Caco-2 (cell line): ENCODE results near the gene MRPL49. TPM values are rescaled to one million over a fixed set of nuclear protein-coding genes. Genes with fewer than 3 reads are reported as not detected.

Source experiments
- BruUV-seq: library from RNA; stranded (reverse); fragments of 400-500 nt; replicated peaks from 2 replicates; lab custom pipeline; 2021; lab: Mats Ljungman, UMichigan
- CTCF ChIA-PET: fragments of 300-600 bp; sonication (Branson Sonifier 250); formaldehyde crosslinking; loops from one replicate; lab custom pipeline; 2022; ENCODE audit warnings: antibody characterized with exemption; lab: Charles Lee
- POLR2A ChIA-PET: fragments of 300-600 bp; sonication (Branson Sonifier 250); formaldehyde crosslinking; loops from one replicate; lab custom pipeline; 2022; ENCODE audit warnings: antibody characterized with exemption; lab: Charles Lee
- DNase-seq, 2 experiments: peaks; one replicate each; pipeline versions ENCODE4 v3.0.0 to v3.0.0-alpha.2; 2020 to 2022
- H3K27me3 ChIP-seq: replicated peaks from 2 replicates; pipeline ENCODE4 v1.6.0; 2011; ENCODE audit warnings: low read length; ENCODE audit not compliant: control insufficient read depth, insufficient read depth
- H3K36me3 ChIP-seq: 2 replicates; pipeline ENCODE4 v1.5.1; 2011; ENCODE audit warnings: low read length; ENCODE audit not compliant: control insufficient read depth, insufficient read depth
- H3K4me1 ChIP-seq: fragments of 250-450 bp; sonication (Bioruptor Pico); 2 replicates; pipeline ENCODE4 v1.5.1; 2020; ENCODE audit warnings: mild to moderate bottlenecking
- H3K4me3 ChIP-seq: 2 replicates; pipeline ENCODE4 v1.5.1; 2011; ENCODE audit warnings: low read depth, mild to moderate bottlenecking, control low read depth, low read length
- H3K9me3 ChIP-seq: fragments of 250-450 bp; sonication (Bioruptor Pico); 2 replicates; pipeline ENCODE4 v1.5.1; 2020; ENCODE audit warnings: mild to moderate bottlenecking, moderate library complexity
- H3K27ac Mint-ChIP-seq: one replicate; pipeline ENCODE4 v1.8.0; 2022; ENCODE audit warnings: mixed read lengths; ENCODE audit not compliant: unreplicated experiment
- H3K27me3 Mint-ChIP-seq: one replicate; pipeline ENCODE4 v1.8.0; 2022; ENCODE audit warnings: mixed read lengths; ENCODE audit not compliant: insufficient read depth, unreplicated experiment
- H3K36me3 Mint-ChIP-seq: one replicate; pipeline ENCODE4 v1.8.0; 2022; ENCODE audit warnings: mild to moderate bottlenecking, mixed read lengths; ENCODE audit not compliant: insufficient read depth, unreplicated experiment
- H3K4me1 Mint-ChIP-seq: one replicate; pipeline ENCODE4 v1.8.0; 2022; ENCODE audit warnings: low read depth, mixed read lengths; ENCODE audit not compliant: unreplicated experiment
- H3K4me3 Mint-ChIP-seq: one replicate; pipeline ENCODE4 v1.8.0; 2022; ENCODE audit warnings: mild to moderate bottlenecking, moderate library complexity, mixed read lengths; ENCODE audit not compliant: unreplicated experiment
- H3K9me3 Mint-ChIP-seq: one replicate; pipeline ENCODE4 v1.8.0; 2022; ENCODE audit warnings: mixed read lengths; ENCODE audit not compliant: unreplicated experiment
- CTCF ChIP-seq, 2 experiments: fragments of 200-600 bp in 1 of 2; IDR thresholded peaks; 1 replicate in 1 of 2; 2 replicates in 1 of 2; pipeline versions ENCODE4 v1.5.1 to v1.8.0; 2011 to 2022; ENCODE audit warnings: antibody characterized with exemption in 1 of 2, control low read depth in 1 of 2, inconsistent platforms in 1 of 2, low read depth in 1 of 2, low read length in 1 of 2, mild to moderate bottlenecking in 1 of 2, moderate library complexity in 1 of 2; ENCODE audit not compliant: insufficient read depth in 1 of 2, severe bottlenecking in 1 of 2, unreplicated experiment in 1 of 2
- intact Hi-C: fragments of 100-400 bp; cut with micrococcal nuclease; formaldehyde crosslinking; loops from one replicate; pipeline ENCODE4 v1.10.0; 2022; ENCODE audit not compliant: unreplicated experiment
- total RNA-seq: library from RNA; stranded (reverse); gene quantifications from 2 replicates; pipeline ENCODE4 v1.2.3, GENCODE V29; 2022

Gene MRPL49
- total RNA-seq, 1 experiment from 2014 or later, result 95.1 TPM

- no peak for DNase-seq
- BruUV-seq, result no TSS peak
- Mint-ChIP-seq H3K4me3 (no peak overlapping the region), H3K27ac (no peak overlapping the region), H3K9me3 (no peaks in the 10 kb centered on the region), H3K27me3 (no peaks in the 10 kb centered on the region), H3K4me1 (peaks cover 7% of the 10 kb centered on the region), H3K36me3 (peaks cover 80% of the 10 kb centered on the region)
- intact Hi-C loops, result no loop called here
- Histone ChIP-seq H3K4me1 (peaks cover 14% of the 10 kb centered on the region), H3K9me3 (no peaks in the 10 kb centered on the region), H3K4me3 (no peak overlapping the region), H3K36me3 (peaks cover 6% of the 10 kb centered on the region), H3K27me3 (no peaks in the 10 kb centered on the region)
- CTCF ChIA-PET, result no interaction called here
- POLR2A ChIA-PET, result no interaction called here
- no peak for TF ChIP-seq CTCF (IDR thresholded peaks at IDR 0.05; ENCODE audit: insufficient read depth in 1 of 2, low read depth in 1 of 2, low read length in 1 of 2, severe bottlenecking in 1 of 2, unreplicated experiment in 1 of 2)
Measured at GRCh38 chr11:65125197-65126056, 3.3 kb downstream of the MRPL49 start.

- H3K9me3 Mint-ChIP-seq, result no peaks in the 10 kb centered on the region
- H3K27me3 Mint-ChIP-seq, result no peaks in the 10 kb centered on the region
- no peak overlapping the region for H3K4me3 ChIP-seq
- no peak for DNase-seq
- no peak overlapping the region for H3K27ac Mint-ChIP-seq
- no peaks in the 10 kb centered on the region for H3K27me3 ChIP-seq
- TF ChIP-seq CTCF (IDR thresholded peaks at IDR 0.05; ENCODE audit: insufficient read depth in 1 of 2, low read depth in 1 of 2, low read length in 1 of 2, severe bottlenecking in 1 of 2, unreplicated experiment in 1 of 2), result no peak
- ChIA-PET CTCF (no interaction called here), POLR2A (no interaction called here)
- intact Hi-C loops, result no loop called here
- no TSS peak for BruUV-seq
- peaks cover 75% of the 10 kb centered on the region for H3K36me3 Mint-ChIP-seq
- H3K9me3 ChIP-seq, result no peaks in the 10 kb centered on the region
- H3K36me3 ChIP-seq, result peaks cover 9% of the 10 kb centered on the region
- no peak overlapping the region for H3K4me3 Mint-ChIP-seq
- peaks cover 7% of the 10 kb centered on the region for H3K4me1 ChIP-seq
- no peaks in the 10 kb centered on the region for H3K4me1 Mint-ChIP-seq
Measured at GRCh38 chr11:65126624-65127274, 4.6 kb downstream of the MRPL49 start.

GRCh38 chr11:65127473-65128181 is 5.5 kb downstream of the MRPL49 start:
- POLR2A ChIA-PET, result no interaction called here
- no peak overlapping the region for H3K4me3 ChIP-seq
- no peaks in the 10 kb centered on the region for H3K9me3 ChIP-seq
- CTCF ChIA-PET, result interaction anchor here (0.6 to 0.8 kb wide), 2 partner anchors 527 to 1153 kb away, joined by 3 read pairs; no protein-coding TSS in a partner anchor
- H3K9me3 Mint-ChIP-seq, result no peaks in the 10 kb centered on the region
- no peaks in the 10 kb centered on the region for H3K27me3 ChIP-seq
- peaks cover 10% of the 10 kb centered on the region for H3K36me3 ChIP-seq
- no peak overlapping the region for H3K4me3 Mint-ChIP-seq
- peaks cover 70% of the 10 kb centered on the region for H3K36me3 Mint-ChIP-seq
- TF ChIP-seq CTCF (IDR thresholded peaks at IDR 0.05; ENCODE audit: insufficient read depth in 1 of 2, low read depth in 1 of 2, low read length in 1 of 2, severe bottlenecking in 1 of 2, unreplicated experiment in 1 of 2), result no peak
- BruUV-seq, result no TSS peak
- intact Hi-C loops, result no loop called here
- no peak overlapping the region for H3K27ac Mint-ChIP-seq
- no peak for DNase-seq
- H3K4me1 Mint-ChIP-seq, result no peaks in the 10 kb centered on the region
- H3K27me3 Mint-ChIP-seq, result no peaks in the 10 kb centered on the region
- peaks cover 7% of the 10 kb centered on the region for H3K4me1 ChIP-seq
